ENCODE data around the gene HMG20B.

HMG20B gene

DNA sequence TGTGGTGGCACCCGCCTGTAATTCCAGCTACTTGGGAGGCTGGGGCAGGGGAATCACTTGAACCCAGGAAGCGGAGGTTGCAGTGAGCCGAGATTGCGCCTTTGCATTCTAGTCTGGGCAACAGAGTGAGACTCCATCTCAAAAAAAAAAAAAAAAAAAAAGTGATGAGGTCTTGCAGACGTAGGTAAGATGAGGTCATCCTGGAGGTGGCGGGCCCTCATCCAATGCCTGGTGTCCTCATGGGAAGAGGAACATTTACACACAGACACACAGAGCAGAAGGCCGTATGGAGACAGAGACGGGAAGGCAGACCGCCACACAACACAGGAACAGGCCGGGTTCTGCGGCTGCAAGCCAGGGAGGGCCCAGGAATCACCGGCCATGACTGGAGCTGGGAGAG, 49.5 kb downstream of the HMG20B start:
- DNase-seq: no peak

DNA sequence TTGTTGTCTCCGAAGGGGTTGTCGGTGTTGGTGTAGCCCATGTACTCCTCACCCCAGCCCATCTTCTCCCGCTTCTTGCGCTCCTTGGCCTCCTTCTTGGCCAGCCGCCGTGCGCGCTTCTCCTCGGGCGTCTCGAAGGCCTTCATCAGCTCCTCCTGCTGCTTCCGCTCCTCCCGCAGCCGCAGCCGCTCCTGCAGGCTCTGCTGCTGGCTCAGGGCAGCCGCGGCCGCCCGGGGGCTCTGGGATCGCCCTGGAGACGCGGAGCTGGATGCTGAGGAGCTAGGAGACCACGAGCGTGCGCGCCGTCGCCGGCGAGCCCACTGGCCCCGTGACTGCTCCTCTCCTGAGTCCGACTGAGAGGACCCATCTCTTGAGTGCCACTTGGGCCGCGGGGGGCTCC, 51.0 kb downstream of the HMG20B start:
- DNase-seq: no peak

DNA sequence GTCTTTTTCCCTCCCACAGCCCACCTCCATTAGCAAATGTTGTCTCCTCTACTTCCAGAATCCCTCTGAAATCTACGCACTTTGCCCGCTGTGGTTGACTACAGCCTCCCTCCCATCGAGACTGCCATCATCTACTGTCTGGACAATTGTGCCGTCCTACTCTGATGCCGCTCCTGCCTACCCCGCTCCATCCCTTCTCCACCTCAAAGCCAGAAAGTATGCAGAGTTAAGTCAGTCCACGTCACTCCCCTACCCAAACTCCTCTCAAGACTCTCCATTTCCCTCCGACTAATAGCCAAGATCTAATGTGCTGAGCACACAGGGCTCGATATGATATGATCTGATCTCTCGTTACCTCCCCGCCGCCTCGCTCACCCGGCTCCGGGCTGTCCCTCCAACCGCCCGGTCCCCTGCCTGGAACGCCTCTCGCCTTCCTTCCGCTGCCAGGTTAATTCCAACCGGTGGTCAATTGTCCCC, 53.3 kb downstream of the HMG20B start:
- no peak for DNase-seq

- DNase-seq: peak; percentile 97
Measured at GRCh38 chr19:3626473-3627350, 54.0 kb downstream of the HMG20B start, which contains the start of gene CACTIN. Gene CACTIN (minus strand): TSS chr19:3626790. CDS start chr19:3626762, 28 bp downstream.

DNA sequence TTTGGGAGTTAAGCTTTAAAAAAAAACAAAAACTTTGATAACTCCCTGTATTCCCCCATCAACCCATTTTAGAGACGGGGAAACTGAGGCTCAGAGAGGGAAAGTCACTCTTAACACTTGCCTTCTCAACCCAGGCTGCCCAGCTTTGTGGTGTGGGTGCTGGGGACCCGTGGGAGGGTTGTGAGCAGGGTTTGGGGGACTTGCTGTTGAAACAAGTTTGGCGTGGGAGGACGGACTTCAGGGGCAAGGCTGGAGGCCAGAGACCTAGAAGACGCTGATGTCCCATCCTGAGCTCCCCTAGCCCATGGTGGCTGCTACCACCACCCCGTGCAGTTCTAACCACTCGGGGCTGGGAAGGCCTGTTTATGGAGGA, 54.6 kb downstream of the HMG20B start:
- DNase-seq: no peak
